ENCODE results near the gene SCAMP1.

SCAMP1 gene

GRCh38 chr5:78367318-78367991, 7.0 kb downstream of the SCAMP1 start:
- H2BK12ac ChIP-seq (ENCODE audit: low read length in 2 of 2) = no peak overlapping the region
- H3K9ac ChIP-seq (ENCODE audit: low read length) = no peak overlapping the region
- H3K14ac ChIP-seq (ENCODE audit: low read length in 2 of 2) = no peak overlapping the region
- DNase-seq = no peak
- H3K4me3 ChIP-seq (ENCODE audit: insufficient read depth in 1 of 2, low read depth in 1 of 2, low read length in 2 of 2) = no peak overlapping the region
- peaks cover 21% of the 10 kb centered on the region for H3K79me1 ChIP-seq (replicated peaks; ENCODE audit: low read length, poor library complexity, severe bottlenecking)
- H3K23ac ChIP-seq (ENCODE audit: low read length in 2 of 2) = no peak overlapping the region
- H4K8ac ChIP-seq (ENCODE audit: low read length) = no peak overlapping the region
- no peak overlapping the region for H3K18ac ChIP-seq (ENCODE audit: low read depth in 1 of 2, low read length in 2 of 2)
- no peak overlapping the region for H2BK120ac ChIP-seq (ENCODE audit: low read depth, low read length)
- 98% methylated on average over 5 of the region's 6 CpGs for WGBS
- no peaks in the 10 kb centered on the region for H3K36me3 ChIP-seq (ENCODE audit: control insufficient read depth in 1 of 2, insufficient read depth in 2 of 2, low read depth in 1 of 2, low read length in 2 of 2)
- H2AFZ ChIP-seq (ENCODE audit: low read depth, low read length) = no peak overlapping the region
- H2AK5ac ChIP-seq (ENCODE audit: low read length, severe bottlenecking) = no peak overlapping the region
- no peak overlapping the region for H3K27ac ChIP-seq (ENCODE audit: low read length, poor library complexity, severe bottlenecking)
- no peaks in the 10 kb centered on the region for H3K9me3 ChIP-seq (ENCODE audit: control insufficient read depth, low read length)
- no peaks in the 10 kb centered on the region for H3K27me3 ChIP-seq (ENCODE audit: control insufficient read depth in 1 of 2, insufficient read depth in 1 of 2, low read length in 2 of 2)
- no peak overlapping the region for H4K91ac ChIP-seq (ENCODE audit: low read length)
- no peak overlapping the region for H2BK5ac ChIP-seq (ENCODE audit: low read depth, low read length, poor library complexity, severe bottlenecking)
- peaks cover 1% of the 10 kb centered on the region for H3K4me1 ChIP-seq (ENCODE audit: control insufficient read depth, insufficient read depth, low read depth, low read length)
- no peak overlapping the region for H3K4me2 ChIP-seq (ENCODE audit: low read length, poor library complexity, severe bottlenecking)
- no peak overlapping the region for H3K4ac ChIP-seq (ENCODE audit: low read depth in 1 of 2, low read length in 2 of 2)
- no peak overlapping the region for H2BK15ac ChIP-seq (ENCODE audit: low read depth, poor library complexity, severe bottlenecking)

GRCh38 chr5:78369680-78370079, 9.3 kb downstream of the SCAMP1 start:
- no peak overlapping the region for H3K18ac ChIP-seq (ENCODE audit: low read depth in 1 of 2, low read length in 2 of 2)
- no peak overlapping the region for H3K27ac ChIP-seq (ENCODE audit: low read length, poor library complexity, severe bottlenecking)
- WGBS = 100% methylated on average over 2 of the region's 2 CpGs

GRCh38 chr5:78373231-78373630, 12.8 kb downstream of the SCAMP1 start:
- H3K79me1 ChIP-seq (replicated peaks; ENCODE audit: low read length, poor library complexity, severe bottlenecking) = peaks cover 13% of the 10 kb centered on the region

More at GRCh38 chr5:78369680-78370079, 9.3 kb downstream of the SCAMP1 start:
- Histone ChIP-seq H2BK5ac (ENCODE audit: low read depth, low read length, poor library complexity, severe bottlenecking) (no peak overlapping the region), H3K4me1 (ENCODE audit: control insufficient read depth, insufficient read depth, low read depth, low read length) (peaks cover 1% of the 10 kb centered on the region), H3K4me2 (ENCODE audit: low read length, poor library complexity, severe bottlenecking) (no peak overlapping the region), H2AK5ac (ENCODE audit: low read length, severe bottlenecking) (no peak overlapping the region), H3K4ac (ENCODE audit: low read depth in 1 of 2, low read length in 2 of 2) (no peak overlapping the region), H4K8ac (ENCODE audit: low read length) (no peak overlapping the region), H3K4me3 (ENCODE audit: insufficient read depth in 1 of 2, low read depth in 1 of 2, low read length in 2 of 2) (no peak overlapping the region), H2AFZ (ENCODE audit: low read depth, low read length) (no peak overlapping the region), H3K14ac (ENCODE audit: low read length in 2 of 2) (no peak overlapping the region), H3K23ac (ENCODE audit: low read length in 2 of 2) (no peak overlapping the region), H4K91ac (ENCODE audit: low read length) (no peak overlapping the region), H3K79me1 (replicated peaks; ENCODE audit: low read length, poor library complexity, severe bottlenecking) (peaks cover 21% of the 10 kb centered on the region), H2BK12ac (ENCODE audit: low read length in 2 of 2) (no peak overlapping the region), H3K9ac (ENCODE audit: low read length) (no peak overlapping the region), H3K9me3 (ENCODE audit: control insufficient read depth, low read length) (no peaks in the 10 kb centered on the region), H3K36me3 (ENCODE audit: control insufficient read depth in 1 of 2, insufficient read depth in 2 of 2, low read depth in 1 of 2, low read length in 2 of 2) (no peaks in the 10 kb centered on the region), H3K27me3 (ENCODE audit: control insufficient read depth in 1 of 2, insufficient read depth in 1 of 2, low read length in 2 of 2) (no peaks in the 10 kb centered on the region), H2BK15ac (ENCODE audit: low read depth, poor library complexity, severe bottlenecking) (no peak overlapping the region), H2BK120ac (ENCODE audit: low read depth, low read length) (no peak overlapping the region)
- no peak for DNase-seq

GRCh38 chr5:78376315-78376714, 15.9 kb downstream of the SCAMP1 start:
- Histone ChIP-seq H2AK5ac (ENCODE audit: low read length, severe bottlenecking) (no peak overlapping the region), H4K91ac (ENCODE audit: low read length) (no peak overlapping the region), H3K4me1 (ENCODE audit: control insufficient read depth, insufficient read depth, low read depth, low read length) (no peaks in the 10 kb centered on the region), H3K14ac (ENCODE audit: low read length in 2 of 2) (no peak overlapping the region), H3K9ac (ENCODE audit: low read length) (peak overlapping the region; percentile 73), H3K4ac (ENCODE audit: low read depth in 1 of 2, low read length in 2 of 2) (no peak overlapping the region), H3K18ac (ENCODE audit: low read depth in 1 of 2, low read length in 2 of 2) (no peak overlapping the region), H2AFZ (ENCODE audit: low read depth, low read length) (no peak overlapping the region), H3K23ac (ENCODE audit: low read length in 2 of 2) (no peak overlapping the region), H2BK5ac (ENCODE audit: low read depth, low read length, poor library complexity, severe bottlenecking) (no peak overlapping the region), H3K4me3 (ENCODE audit: insufficient read depth in 1 of 2, low read depth in 1 of 2, low read length in 2 of 2) (peak overlapping the region in 1 of 2 experiments; percentile 49), H3K4me2 (ENCODE audit: low read length, poor library complexity, severe bottlenecking) (no peak overlapping the region), H3K27me3 (ENCODE audit: control insufficient read depth in 1 of 2, insufficient read depth in 1 of 2, low read length in 2 of 2) (no peaks in the 10 kb centered on the region), H2BK15ac (ENCODE audit: low read depth, poor library complexity, severe bottlenecking) (no peak overlapping the region), H3K9me3 (ENCODE audit: control insufficient read depth, low read length) (no peaks in the 10 kb centered on the region), H2BK12ac (ENCODE audit: low read length in 2 of 2) (no peak overlapping the region), H3K79me1 (replicated peaks; ENCODE audit: low read length, poor library complexity, severe bottlenecking) (peaks cover 13% of the 10 kb centered on the region), H4K8ac (ENCODE audit: low read length) (no peak overlapping the region), H2BK120ac (ENCODE audit: low read depth, low read length) (no peak overlapping the region), H3K27ac (ENCODE audit: low read length, poor library complexity, severe bottlenecking) (no peak overlapping the region), H3K36me3 (ENCODE audit: control insufficient read depth in 1 of 2, insufficient read depth in 2 of 2, low read depth in 1 of 2, low read length in 2 of 2) (peaks cover 0 to 2% of the 10 kb centered on the region in 2 experiments)
- WGBS = 100% methylated on average over 2 of the region's 3 CpGs
- no peak for DNase-seq

More at GRCh38 chr5:78373231-78373630, 12.8 kb downstream of the SCAMP1 start:
- Histone ChIP-seq H3K4ac (ENCODE audit: low read depth in 1 of 2, low read length in 2 of 2) (no peak overlapping the region), H3K23ac (ENCODE audit: low read length in 2 of 2) (no peak overlapping the region), H2BK5ac (ENCODE audit: low read depth, low read length, poor library complexity, severe bottlenecking) (no peak overlapping the region), H2AK5ac (ENCODE audit: low read length, severe bottlenecking) (no peak overlapping the region), H4K91ac (ENCODE audit: low read length) (no peak overlapping the region), H3K36me3 (ENCODE audit: control insufficient read depth in 1 of 2, insufficient read depth in 2 of 2, low read depth in 1 of 2, low read length in 2 of 2) (no peaks in the 10 kb centered on the region), H3K27ac (ENCODE audit: low read length, poor library complexity, severe bottlenecking) (no peak overlapping the region), H3K27me3 (ENCODE audit: control insufficient read depth in 1 of 2, insufficient read depth in 1 of 2, low read length in 2 of 2) (no peaks in the 10 kb centered on the region), H4K8ac (ENCODE audit: low read length) (no peak overlapping the region), H2BK15ac (ENCODE audit: low read depth, poor library complexity, severe bottlenecking) (no peak overlapping the region), H3K4me1 (ENCODE audit: control insufficient read depth, insufficient read depth, low read depth, low read length) (peaks cover 1% of the 10 kb centered on the region), H3K4me2 (ENCODE audit: low read length, poor library complexity, severe bottlenecking) (no peak overlapping the region), H2BK12ac (ENCODE audit: low read length in 2 of 2) (no peak overlapping the region), H3K9ac (ENCODE audit: low read length) (no peak overlapping the region), H3K4me3 (ENCODE audit: insufficient read depth in 1 of 2, low read depth in 1 of 2, low read length in 2 of 2) (no peak overlapping the region), H3K18ac (ENCODE audit: low read depth in 1 of 2, low read length in 2 of 2) (no peak overlapping the region), H3K9me3 (ENCODE audit: control insufficient read depth, low read length) (no peaks in the 10 kb centered on the region), H2BK120ac (ENCODE audit: low read depth, low read length) (no peak overlapping the region), H2AFZ (ENCODE audit: low read depth, low read length) (no peak overlapping the region), H3K14ac (ENCODE audit: low read length in 2 of 2) (no peak overlapping the region)
- WGBS = no CpG with 5 or more reads among the region's 1 CpG
- peak; percentile 7 for DNase-seq

Data from mesenchymal stem cell (in vitro differentiated cells and primary cell).